GM21717 (cell line): ENCODE results near the gene GRHPR.
"Not testable (repeated sequence)": the region's sequence is repeated elsewhere in the genome, so short reads cannot be mapped to it uniquely, and the experiment has no call there.

Source experiments
- ATAC-seq: cut with Tn5 transposase; IDR thresholded peaks from one replicate; pipeline ENCODE4 v1.9.1; 2021; ENCODE audit warnings: mild to moderate bottlenecking, moderate library complexity; ENCODE audit not compliant: unreplicated experiment

The GRHPR gene

DNA sequence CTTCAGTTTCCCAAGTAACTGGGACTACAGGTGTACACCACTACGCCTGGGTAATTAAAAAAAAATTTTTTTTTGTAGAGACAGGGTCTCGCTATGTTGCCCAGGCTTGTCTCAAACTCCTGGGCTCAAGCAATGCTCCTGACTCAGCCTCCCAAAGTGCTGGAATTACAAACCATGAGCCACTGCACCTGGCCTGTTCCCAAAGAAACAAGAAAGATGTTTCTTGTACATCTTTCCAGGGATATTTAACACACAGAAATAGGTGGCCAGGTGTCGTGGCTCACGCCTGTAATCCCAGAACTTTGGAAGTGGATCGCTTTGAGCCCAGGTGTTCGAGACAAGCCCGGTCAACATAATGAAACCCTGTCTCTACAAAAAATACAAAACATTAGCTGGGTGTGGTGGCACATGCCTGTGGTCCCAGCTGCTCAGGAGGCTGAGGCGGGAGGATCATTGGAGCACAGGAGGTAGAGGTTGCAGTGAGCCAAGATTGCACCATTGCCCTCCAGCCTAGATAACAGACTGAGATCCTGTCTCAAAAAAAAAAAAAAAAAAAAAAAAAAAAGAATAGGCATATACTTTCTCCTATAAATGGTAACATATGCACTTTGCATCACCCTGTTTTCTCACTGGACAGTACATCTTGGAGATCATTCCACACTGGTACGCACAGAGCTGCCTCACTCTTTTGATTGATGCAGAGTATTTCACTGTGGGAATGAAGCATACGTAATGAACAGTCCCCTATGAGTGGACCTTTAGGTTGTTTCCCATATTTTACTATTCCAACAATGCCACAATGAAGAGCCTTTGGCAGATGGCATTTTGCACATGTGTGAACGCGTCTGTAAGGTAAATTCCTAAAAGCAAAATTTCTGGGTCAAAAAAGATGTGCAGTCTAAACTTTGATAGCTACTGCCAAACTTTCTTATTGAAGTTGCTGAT is 2.0 kb upstream of the GRHPR start:
- ATAC-seq = no peak

DNA sequence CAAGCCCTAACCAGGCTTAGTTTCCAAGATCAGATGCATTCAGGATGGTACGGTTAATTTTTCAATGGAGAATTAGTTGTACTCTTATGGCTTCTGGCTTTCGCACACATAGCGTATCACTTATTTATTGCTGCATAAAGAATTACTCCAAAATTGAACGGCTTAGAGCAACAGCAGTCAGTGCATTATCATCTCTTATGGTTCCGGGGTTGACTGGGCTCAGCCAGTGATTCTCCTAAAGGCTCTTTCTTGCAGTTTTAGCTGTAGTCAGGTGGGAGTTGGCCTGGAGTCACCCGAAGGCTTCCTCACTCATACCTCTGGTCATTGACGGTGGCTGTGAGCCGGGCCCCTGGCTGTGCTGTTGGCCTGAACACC is 595 bp upstream of the GRHPR start:
- no peak for ATAC-seq

DNA sequence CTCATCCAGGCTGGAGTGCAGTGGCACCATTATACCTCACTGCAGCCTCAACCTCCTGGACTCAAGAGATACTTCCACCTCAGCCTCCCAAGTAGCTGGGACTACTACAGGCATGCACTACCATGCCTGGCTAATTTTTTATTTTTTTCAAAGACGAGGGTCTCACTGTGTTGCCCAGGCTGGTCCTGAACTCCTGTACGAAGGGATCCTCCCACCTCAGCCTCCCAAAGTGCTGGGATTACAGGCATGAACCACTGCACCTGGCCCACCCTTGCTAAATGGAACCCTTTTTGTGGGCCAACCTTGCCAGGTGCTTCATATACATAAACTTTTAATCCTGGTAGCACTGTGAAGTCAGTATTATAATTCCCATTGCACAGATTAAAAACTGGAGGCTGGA is 1.0 kb downstream of the GRHPR start:
- no peak for ATAC-seq

DNA sequence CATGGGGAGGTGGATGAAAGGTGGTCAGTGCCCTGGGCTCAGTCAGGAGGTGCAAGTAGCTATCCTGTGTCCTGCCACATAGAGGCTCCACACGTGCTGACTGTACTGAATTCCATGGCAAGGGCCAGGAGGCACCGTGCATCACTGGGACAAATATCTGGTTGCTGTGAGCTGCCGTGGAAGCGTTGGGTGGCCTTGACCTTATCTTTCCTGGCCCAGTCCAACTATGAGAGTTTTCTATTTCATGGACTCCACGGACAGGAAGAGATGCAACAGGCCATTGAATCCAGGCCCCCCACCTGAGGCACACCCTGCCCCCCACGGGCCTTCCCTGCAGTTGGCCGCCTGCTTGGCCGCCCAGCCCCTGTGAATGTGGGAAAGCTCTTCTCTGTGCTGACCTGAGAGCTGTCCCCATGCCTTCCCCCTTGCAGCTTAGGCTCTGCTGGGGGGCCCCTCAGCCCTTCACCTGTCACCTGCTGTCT is 1.7 kb downstream of the GRHPR start:
- no peak for ATAC-seq

DNA sequence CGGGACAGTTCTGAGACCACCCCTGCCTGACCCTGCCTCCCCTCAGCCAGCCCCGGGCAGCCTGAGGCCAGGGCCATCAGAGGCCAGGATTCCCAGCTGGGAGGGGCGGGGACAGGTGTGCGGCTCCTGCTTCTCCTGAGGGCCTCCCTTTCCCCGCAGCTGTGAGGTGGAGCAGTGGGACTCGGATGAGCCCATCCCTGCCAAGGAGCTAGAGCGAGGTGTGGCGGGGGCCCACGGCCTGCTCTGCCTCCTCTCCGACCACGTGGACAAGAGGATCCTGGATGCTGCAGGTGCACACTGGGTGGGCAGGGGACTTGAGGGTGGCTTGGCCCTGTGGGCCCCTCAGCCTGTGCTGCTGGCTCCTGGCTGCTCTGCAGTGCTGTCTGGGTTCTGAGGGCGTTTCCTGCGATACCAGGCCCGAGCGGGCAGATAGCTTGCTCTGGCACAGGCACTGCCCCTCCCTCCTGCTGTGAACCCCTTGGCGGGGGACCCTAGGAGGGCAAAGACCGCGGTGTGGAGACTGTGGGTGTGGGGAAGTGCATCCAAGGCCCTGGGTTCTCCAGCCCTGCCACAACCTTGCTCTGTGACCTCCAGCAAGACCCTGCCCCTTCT is 2.3 kb downstream of the GRHPR start:
- no peak for ATAC-seq

DNA sequence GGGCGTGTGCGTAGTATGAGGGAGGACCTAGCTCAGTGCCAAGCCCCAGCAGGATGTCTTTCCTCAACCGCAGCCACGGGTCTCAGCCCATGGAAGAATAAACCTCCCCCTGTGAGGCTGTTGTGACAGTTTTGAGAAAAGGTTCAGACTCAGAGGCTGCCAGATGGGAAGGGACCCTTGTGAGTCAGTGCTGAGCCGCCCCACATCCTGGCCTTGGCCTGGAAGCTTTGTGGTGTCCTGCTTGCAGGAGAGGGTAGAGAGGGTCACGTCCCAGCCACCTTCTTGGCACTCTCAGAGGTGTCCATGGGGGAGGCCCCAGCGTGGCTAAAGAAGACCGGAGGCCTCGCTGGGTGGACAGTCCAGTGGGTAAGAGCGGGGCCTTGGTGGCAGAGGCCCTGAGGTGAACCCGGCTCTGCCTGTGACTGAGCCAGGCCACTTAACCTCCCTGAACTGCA is 2.8 kb downstream of the GRHPR start:
- ATAC-seq = no peak

DNA sequence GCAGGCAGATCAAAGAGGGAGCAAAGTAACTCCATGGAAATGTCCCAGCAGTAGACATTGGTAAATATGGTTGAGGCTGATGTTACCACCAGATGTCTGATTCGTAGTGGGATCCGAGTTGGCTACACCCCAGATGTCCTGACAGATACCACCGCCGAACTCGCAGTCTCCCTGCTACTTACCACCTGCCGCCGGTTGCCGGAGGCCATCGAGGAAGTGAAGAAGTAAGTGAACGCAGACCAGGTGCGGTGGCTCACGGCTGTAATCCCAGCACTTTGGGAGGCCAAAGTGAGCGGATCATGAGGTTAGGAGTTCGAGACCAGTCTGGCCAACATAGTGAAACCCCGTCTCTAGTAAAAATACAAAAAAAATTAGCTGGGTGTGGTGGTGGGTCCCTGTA is 3.9 kb downstream of the GRHPR start:
- ATAC-seq = not testable (repeated sequence)

DNA sequence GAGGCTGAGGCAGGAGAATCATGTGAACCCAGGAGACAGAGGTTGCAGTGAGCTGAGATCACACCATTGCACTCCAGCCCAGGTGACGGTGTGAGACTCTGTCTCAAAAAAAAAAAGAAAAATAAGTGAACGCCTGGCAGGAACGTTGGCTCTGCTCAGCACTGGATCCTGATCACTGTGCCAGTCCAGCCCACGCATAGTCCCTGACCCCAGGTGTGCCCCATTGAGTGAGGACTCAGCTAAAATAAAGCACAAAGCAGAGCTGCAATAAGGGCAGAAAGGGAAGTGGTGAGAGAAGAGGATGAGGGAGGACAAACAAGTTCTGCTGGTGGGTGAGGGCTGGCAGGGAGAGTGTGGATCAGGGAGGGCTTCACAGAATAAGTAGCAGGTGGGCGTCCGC is 4.3 kb downstream of the GRHPR start:
- no peak for ATAC-seq

DNA sequence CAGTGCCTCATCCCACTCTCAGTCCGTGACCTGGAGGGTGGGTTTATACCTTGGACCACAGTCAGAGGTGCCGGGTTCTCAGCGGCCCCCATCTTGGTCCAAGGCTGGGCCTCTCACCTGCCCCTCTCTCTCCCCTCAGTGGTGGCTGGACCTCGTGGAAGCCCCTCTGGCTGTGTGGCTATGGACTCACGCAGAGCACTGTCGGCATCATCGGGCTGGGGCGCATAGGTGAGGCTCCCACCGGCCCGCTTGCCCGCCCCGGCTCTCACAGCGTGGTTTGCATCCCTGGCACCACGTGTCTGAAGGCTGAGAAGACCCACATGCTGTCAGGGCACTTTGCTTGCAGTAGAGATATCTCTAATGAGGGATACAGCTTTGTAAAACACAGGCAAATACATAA is 5.8 kb downstream of the GRHPR start:
- ATAC-seq = no peak

DNA sequence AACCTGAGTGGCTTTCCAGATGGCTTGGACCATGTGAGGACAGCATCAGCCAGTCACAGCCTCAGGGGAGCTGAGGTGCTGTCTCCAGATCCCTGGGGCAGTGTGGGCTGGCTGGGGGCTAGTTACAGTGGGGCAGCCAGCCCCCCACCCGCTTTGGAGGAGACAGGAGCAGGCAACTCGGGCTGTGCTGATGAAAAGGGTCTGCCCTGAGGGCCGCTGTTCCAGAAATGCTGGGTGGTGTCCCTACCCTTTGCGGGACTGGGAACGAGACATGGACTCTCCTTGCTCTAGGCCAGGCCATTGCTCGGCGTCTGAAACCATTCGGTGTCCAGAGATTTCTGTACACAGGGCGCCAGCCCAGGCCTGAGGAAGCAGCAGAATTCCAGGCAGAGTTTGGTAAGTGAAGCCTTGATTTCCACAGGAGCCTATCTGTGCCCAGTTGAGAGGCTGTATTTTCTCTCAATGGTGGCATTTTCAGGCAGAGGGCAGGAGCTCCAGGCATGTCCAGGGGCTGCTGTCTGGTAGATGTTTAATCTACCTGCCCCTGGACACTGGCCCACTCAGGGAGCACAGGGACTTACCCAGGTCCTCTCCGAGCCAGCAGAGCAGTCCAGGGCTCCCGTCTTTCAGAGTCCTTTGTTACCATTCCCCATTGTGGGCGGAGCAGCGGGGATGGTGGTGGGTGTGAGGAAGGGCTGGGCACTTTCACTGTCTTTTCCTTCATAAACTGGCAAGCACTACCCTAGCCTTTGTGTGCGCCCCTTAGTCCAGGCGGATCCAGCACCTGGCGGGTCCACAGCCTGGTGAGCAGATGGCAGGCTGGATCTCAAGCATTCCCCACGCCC is 7.2 kb downstream of the GRHPR start:
- no peak for ATAC-seq

DNA sequence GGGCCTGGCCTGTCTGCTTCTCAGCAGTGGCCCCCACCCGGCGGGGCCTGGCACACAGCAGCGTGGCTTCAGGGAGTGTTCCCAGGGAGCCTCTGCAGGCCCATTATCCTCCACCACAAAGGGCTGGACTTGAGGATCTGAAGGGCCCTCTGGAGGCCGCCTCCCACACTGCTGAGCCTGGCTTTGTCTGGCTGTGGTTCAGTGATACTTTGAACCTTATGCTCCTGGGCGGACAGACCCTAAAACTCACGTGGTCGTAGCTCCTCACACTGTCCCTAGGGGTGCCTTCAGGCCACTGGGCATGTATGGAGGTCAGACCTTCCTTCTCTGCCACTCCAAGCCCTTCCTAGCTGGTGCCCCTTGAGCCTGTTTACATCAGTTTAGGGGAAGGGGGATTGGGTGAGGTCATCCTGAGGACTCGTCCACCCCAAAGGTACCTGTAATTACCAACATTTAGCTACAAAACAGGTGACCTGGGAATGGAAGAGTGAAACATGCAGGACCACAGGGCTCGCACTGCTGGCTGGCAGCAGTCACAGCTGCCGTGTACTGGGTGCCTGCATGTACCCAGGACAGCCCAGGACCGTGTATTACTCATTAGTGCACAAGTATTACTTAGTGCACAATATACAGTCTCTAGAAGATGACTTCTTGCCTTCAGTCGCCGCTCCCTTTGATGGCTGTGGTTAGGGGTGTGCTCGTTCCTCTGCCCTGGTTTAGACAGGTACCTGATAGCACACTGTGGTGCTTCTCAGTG is 8.5 kb downstream of the GRHPR start:
- no peak for ATAC-seq

DNA sequence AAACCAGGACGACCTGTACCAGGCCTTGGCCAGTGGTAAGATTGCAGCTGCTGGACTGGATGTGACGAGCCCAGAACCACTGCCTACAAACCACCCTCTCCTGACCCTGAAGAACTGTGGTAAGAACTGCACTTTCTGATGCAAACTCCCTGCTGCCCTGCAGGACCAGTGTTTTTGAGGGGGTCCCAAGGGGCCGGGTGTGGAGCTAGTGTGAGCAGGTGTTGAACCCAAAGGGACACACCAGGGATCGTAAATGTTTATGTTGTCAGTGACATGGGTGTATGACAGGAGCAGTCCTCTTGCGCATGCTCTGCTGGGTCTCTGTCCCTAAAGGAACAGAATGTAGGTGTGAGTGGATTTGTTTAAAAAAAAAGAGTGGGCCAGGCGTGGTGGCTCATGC is 9.5 kb downstream of the GRHPR start:
- no peak for ATAC-seq

DNA sequence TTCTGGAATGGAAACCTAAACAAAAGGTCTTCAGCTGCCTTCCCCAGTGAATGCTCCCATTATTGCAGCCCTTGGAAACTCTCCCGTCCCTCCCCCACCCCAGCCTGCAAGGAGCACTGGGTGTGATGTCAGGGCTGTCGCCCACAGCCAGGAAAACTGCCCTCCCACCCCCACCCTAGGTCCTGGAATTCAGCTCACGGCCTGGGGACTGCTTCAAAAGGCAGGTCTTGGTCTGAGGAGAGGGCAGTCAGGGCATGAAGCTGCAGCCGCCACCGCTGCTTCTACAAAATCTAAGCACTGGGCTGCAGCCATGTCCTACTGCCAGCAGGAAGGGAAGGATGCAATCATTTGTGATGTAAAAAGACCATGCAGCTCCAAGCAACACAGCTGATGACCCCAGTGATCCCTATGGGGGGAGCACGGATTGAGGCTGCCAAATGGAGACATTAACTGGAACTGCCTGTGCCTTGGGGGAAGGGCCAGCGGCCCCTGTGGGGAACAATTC is 11.4 kb downstream of the GRHPR start:
- no peak for ATAC-seq

DNA sequence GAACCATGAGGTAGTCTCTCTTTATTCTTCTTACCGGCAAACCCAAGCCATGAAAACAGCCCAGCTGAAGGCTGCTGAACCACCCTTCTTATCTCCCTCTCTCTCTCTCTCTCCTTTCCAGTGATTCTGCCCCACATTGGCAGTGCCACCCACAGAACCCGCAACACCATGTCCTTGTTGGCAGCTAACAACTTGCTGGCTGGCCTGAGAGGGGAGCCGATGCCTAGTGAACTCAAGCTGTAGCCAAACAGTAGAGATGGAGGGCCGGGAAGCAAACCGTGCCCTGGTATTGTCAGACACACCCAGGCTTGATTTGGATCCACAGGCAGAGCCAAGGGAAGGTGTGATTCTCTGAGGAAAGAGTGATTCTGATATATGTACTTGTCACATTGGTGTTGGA is 14.0 kb downstream of the GRHPR start:
- no peak for ATAC-seq

DNA sequence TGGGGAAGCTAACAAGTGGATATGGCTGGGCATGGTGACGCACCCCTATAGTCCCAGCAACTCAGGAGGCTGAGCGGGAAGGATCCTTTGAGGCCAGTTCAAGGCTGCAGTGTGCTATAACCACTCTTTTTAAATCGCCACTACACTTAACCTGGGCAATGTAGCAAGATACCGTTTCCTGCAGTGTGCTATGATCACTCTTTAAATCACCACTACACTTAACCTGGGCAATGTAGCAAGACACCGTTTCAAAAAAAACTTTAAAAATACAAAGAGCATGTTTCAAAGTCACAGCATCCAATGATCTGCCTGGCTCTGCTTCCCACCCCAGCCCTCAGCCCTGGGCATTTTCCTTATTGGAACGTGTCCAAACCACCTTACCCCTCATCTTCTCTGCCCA is 14.5 kb downstream of the GRHPR start:
- no peak for ATAC-seq

DNA sequence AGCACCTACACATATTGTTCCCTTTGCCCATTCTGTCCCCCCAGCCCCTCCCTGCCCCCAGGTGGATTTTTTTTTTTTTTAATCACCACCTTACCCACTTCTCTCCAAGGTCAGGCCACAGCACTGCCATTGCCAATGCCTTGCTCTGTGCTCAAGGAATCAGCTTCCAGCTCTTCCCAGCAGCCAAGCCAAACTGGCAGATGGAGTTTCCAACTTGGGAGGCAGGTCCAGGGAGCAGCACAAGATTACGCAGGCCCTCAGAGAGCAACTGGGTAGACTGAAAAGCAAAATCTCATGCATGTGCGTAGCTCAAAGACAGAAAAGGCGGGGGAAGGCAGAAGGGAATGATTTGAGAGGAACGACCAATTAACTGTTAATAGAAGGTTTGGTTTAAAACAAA is 15.1 kb downstream of the GRHPR start:
- no peak for ATAC-seq

DNA sequence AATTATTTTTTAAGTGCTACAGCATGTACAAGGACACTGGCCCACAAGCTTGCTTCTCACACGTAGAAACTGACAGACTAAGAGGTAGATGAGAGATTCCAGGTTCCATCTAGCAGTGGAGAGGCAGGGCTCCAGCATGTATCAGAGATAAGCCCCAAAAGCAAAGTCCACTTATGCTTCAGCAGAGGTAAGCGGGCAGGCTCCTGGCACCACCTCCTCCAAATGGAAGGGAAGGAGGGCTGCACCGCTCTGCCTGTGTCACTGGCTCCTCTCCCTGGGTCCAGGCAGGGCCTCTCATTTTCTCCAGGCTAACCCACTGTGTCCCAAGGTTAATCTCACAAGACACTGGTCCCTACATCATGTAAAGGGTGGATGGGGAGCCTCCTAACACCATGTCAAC is 15.9 kb downstream of the GRHPR start:
- no peak for ATAC-seq

DNA sequence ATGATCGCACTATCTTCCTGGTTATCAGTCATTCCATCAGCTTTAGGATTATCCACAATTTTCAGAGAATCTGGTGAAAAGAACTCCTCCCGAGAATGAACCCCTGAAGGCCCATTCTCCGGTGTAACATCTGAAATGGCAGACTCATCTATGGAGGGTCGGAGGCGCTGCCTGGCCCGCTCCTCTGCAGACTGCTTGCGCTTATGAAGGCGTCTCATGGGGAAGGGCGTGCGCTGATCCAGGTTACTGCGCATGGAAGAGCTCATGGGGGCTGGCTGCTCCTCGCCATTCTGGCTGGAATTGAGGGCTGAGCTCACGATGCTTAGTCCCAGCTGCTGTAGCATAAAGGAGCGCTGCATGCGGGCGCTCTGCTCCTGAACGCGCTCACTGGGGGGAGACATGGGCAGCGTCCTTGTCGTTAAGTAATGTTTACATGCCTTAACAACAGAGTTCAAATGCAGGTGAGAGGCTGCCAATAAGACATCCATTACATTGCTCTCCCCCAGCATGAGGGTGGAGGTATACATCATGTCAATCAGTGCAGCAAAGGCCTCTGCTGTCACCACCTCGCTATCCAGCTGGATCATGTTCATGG is 19.4 kb downstream of the GRHPR start:
- no peak for ATAC-seq

DNA sequence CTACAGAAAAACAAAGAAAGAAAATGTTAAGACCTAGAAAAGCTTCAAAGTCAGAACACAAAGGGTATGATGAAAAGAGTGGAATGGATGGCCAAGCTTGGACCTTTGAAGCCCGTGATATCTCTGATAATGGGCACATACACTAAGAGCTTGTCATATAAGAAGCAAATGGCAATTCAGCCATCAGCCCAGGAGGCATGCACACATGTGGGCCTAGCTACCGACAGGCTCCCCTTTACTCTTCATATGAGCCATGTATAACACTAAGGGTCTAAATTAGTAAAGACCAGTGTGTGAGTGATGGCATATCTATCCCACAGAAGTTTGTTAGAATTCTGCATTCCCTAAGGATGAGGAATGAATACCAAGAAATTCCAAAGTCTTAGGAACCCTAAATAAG is 20.1 kb downstream of the GRHPR start:
- no peak for ATAC-seq

DNA sequence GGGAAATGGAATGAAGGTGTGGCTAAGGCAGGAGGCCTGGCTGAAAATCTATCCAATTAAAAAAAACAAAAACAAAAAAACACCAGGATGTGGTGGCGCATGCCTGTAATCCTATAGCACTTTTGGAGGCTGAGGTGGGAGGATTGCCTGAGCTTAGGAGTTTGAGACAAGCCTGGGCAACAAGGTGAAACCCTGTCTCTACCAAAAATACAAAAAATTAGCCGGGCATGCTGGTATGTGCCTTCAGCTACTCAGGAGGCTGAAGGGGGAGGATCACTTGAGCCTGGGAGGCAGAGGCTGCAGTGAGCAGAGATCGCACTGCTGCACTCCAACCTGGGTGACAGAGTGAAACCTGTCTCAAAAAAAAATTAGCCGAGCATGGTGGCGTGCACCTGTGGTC is 21.1 kb downstream of the GRHPR start:
- no peak for ATAC-seq
